PFSK-1 (cell line): ENCODE measurements around the gene HEATR5B. TPM values are rescaled to one million over a fixed set of nuclear protein-coding genes. Genes with fewer than 3 reads are reported as not detected.

Source experiments
- FOXP2 ChIP-seq: optimal IDR thresholded peaks from 2 replicates; pipeline ENCODE3; 2011; ENCODE audit warnings: borderline replicate concordance, control low read depth, inconsistent platforms; ENCODE audit not compliant: insufficient read depth; ENCODE audit errors: extremely low read length, extremely low read depth
- POLR2AphosphoS5 ChIP-seq: IDR thresholded peaks from 2 replicates; pipeline ENCODE4 v1.6.1; 2012; ENCODE audit warnings: low read depth, mild to moderate bottlenecking, control low read depth, low read length, moderate library complexity
- REST ChIP-seq, 2 experiments: IDR thresholded peaks; 2 replicates each; pipeline versions ENCODE4 v1.6.1 to v1.8.0; 2011 to 2012; ENCODE audit warnings: low read depth in 2 of 2, low read length in 2 of 2, control low read depth in 1 of 2, inconsistent platforms in 1 of 2, mild to moderate bottlenecking in 1 of 2, moderate library complexity in 1 of 2; ENCODE audit not compliant: insufficient read depth in 1 of 2
- SIN3A ChIP-seq: IDR thresholded peaks from 2 replicates; pipeline ENCODE4 v1.6.1; 2012; ENCODE audit warnings: mild to moderate bottlenecking, low read length, moderate library complexity, borderline replicate concordance; ENCODE audit not compliant: insufficient read depth
- TAF1 ChIP-seq: IDR thresholded peaks from 2 replicates; pipeline ENCODE4 v1.6.1; 2012; ENCODE audit warnings: low read length, control low read depth, borderline replicate concordance; ENCODE audit not compliant: insufficient read depth
- polyA plus RNA-seq: library from polyadenylated mRNA; unstranded; fragments of >200 nt; gene quantifications from one replicate; pipeline ENCODE4 v1.2.1, GENCODE V29; 2012; ENCODE audit warnings: low read depth, missing spikeins; ENCODE audit not compliant: insufficient read length

Gene HEATR5B
- polyA plus RNA-seq = 4.1 TPM

- TF ChIP-seq REST (IDR thresholded peaks at IDR 0.05; ENCODE audit: insufficient read depth in 1 of 2, low read depth in 2 of 2, low read length in 2 of 2) (no peak), SIN3A (peak; percentile 97; the same call in 1 of the 2 replicates), POLR2AphosphoS5 (peak; percentile 86), FOXP2 (no peak), TAF1 (no peak)
These were observed at the start of gene HEATR5B, which contains the start of gene GPATCH11 for GRCh38 chr2:37083873-37084794. Gene HEATR5B, minus strand, starts transcription at chr2:37084372. Its CDS starts 958 bp downstream, at chr2:37083414. Gene GPATCH11, plus strand, starts transcription at chr2:37084518. Its CDS starts 3,864 bp downstream, at chr2:37088382.

GRCh38 chr2:37132914-37133313 lies 48.7 kb upstream of the HEATR5B start:
- TF ChIP-seq FOXP2 = no peak
- TF ChIP-seq POLR2AphosphoS5 = no peak
- no peak for TF ChIP-seq SIN3A
- no peak for TF ChIP-seq REST (IDR thresholded peaks at IDR 0.05; ENCODE audit: insufficient read depth in 1 of 2, low read depth in 2 of 2, low read length in 2 of 2)

- TF ChIP-seq FOXP2 (no peak), POLR2AphosphoS5 (no peak), SIN3A (no peak), REST (IDR thresholded peaks at IDR 0.05; ENCODE audit: insufficient read depth in 1 of 2, low read depth in 2 of 2, low read length in 2 of 2) (no peak)
These were observed 41.2 kb upstream of the HEATR5B start for GRCh38 chr2:37125416-37125815.

GRCh38 chr2:37119157-37119556 lies 35.0 kb upstream of the HEATR5B start:
- no peak for TF ChIP-seq FOXP2
- no peak for TF ChIP-seq TAF1
- TF ChIP-seq POLR2AphosphoS5 = no peak
- no peak for TF ChIP-seq SIN3A
- no peak for TF ChIP-seq REST (IDR thresholded peaks at IDR 0.05; ENCODE audit: insufficient read depth in 1 of 2, low read depth in 2 of 2, low read length in 2 of 2)
